ENCODE measurements around the gene CCDC102B.
"Not testable (repeated sequence)": the region's sequence is repeated elsewhere in the genome, so short reads cannot be mapped to it uniquely, and the experiment has no call there.

The CCDC102B gene

DNA sequence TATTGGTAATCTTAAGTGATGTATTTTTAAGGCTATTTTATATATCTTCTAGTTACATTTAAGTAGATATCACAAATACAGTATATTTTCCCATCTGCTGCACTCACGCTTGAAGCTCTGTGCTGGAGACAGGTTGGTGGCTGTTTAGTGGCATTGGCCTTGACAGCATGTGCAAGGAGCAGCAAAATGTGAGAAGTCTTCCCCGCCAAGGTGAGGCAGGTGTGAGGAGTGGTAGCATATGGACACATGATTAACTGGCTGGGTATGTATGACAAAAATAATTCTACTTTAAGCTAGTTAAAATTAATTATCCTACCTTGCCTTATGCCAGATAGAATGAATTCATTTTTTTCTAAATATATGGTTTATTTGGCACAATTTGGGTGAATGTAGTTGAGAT lies 117.2 kb downstream of the CCDC102B start:
- DNase-seq = no peak

DNA sequence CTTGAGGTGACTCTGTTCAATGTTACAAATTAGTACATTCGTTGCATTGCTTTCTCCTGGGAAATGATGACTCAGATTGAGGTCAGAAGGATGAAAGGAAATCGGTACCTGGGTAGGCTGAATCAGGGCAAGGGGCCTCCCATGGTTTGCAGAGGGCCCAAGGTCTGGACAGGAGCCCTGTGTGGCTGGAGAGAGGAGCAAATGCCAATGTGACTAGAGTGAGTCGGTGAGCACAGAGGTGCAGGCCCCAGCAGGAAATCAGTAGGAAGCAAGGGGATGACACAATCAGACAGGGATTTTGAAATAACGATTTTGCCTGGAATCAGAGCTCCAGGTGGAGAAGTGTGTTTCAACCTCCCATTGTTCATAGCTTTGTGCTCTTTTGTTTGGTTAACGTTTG lies 118.9 kb downstream of the CCDC102B start:
- DNase-seq = peak in 1 of 2 experiments; percentile 9

DNA sequence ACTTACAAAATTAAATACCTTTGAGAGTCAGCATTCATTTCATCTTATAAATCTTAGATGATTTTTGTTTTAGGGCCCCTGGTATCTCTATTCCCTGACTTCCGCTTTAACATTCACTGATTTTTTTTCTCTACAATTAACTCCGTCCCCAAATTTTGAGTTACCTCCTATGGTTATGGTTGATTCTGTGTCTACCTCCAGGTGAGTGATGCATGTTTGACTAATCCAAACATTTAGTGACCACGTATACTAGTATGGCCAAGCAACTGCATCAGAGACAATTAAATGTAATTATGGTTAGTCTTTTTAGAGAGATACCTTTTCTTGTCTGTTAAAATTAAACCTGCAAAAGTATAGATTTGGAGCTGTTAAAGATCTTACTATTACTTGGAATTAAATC lies 120.3 kb downstream of the CCDC102B start:
- DNase-seq = no peak

DNA sequence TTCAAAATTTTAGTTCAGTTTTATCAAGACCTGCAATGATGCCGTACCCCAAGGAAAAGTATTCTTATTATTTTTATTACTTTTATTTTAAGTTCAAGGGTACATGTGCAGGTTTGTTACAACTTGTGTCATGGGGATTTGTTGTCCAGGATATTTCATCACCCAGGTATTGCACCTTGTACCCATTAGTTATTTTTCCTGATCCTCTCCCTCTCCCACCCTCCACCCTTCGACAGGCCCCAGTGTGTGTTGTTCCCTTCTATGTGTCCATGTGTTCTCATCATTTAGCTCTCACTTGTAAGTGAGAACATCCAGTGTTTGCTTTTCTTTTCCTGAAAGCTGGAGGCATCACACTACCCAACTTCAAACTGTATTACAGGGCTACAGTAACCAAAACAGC lies 122.0 kb downstream of the CCDC102B start:
- DNase-seq = no peak

DNA sequence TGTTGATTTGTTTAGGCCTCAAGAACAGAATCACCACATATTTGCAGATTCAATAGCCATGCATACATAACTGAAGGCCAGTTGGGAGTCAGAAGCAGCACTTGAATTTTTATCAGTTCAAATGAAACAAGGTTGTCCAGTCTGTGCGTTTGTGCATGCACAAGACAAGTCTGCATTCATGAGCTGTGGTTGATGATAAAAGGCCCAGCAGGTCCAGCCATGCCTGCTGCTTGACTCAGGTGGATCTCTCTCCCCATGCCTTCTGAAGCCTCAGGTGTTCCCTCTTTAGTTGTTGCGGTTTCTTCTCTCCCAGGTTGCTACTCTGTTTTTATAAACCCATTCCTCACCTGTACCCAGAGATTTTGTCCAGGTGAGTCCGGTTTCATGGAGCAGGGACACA lies 124.5 kb downstream of the CCDC102B start:
- DNase-seq = no peak

DNA sequence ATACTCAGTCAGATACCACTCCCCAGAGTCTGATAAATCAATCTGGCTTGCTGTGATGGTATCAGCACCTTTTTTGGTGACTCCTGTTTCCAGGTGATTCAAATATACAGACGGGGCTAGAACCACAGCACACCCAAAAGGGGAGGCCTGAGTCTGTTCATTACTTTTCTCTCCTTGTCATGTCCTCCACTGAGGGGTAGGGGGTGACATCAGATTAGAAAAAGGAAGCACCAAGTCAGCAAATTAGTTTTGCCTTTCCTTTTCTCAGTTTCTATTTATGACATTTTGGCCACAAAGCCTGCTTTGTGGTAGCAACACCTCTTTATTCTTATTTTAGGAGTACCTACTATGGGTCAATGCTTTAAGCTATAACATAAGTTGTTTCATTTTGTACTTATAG lies 127.4 kb downstream of the CCDC102B start:
- no peak for DNase-seq

DNA sequence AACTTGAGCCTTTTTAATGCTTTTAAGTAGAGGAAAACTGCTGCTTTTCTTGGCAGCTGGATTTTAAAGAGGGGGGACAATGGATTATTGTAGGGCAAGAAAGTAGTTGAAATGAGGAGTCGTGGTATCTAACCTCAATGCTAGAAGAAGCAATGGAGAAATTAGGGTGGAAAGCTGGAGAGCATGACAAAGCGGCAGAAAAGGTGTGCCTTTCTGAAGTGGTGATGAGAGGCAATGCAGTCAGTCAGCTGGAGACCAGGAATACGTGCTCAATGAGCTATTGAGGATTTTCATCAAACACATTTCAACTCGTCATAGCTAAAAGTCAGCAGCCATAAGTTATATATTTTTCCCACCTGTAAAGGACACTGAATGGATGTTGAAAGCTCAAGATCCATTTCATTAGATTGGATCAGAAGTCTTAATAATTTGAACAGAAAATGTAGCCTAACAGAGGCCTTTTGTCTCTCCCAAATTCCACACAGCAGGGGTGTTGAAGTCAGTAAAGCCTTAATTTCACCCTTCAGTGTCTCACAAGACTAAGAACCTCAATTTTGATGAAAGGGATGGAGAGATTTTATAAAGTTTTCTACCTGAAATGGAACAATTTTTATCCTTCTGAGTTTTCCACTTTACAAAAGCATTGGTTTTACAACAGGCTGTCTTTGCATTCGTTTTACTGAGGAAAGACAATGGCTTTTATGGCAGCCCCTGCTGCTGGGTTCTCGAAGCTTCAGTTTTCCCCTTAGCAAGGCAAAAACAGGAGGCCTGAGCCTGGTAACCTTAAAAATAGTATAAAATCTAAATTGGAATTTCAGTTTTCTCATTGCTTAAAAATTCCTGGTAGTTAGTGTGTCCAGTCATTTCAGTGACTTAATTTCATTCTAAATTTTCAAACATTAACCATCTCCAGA lies 131.1 kb downstream of the CCDC102B start:
- no peak for DNase-seq

DNA sequence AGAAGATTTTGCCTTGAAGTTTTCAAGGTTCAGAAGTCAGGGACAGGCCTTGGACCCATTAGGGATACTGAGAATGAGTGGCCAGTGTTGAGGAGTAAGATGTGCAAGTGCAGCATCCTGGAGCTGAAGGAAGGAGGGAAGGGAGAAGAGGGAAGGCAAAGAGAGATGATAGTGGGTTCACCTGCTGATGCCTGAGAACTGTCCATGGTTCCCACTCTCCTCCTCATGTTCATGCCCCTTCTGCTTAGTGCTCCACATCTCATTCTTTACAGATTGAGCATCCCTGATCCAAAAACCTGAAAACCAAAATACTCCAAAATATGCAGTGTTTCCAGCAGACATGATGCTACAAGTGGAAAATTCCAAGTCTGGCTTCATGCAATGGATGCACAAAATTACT lies 137.8 kb downstream of the CCDC102B start:
- DNase-seq = no peak

DNA sequence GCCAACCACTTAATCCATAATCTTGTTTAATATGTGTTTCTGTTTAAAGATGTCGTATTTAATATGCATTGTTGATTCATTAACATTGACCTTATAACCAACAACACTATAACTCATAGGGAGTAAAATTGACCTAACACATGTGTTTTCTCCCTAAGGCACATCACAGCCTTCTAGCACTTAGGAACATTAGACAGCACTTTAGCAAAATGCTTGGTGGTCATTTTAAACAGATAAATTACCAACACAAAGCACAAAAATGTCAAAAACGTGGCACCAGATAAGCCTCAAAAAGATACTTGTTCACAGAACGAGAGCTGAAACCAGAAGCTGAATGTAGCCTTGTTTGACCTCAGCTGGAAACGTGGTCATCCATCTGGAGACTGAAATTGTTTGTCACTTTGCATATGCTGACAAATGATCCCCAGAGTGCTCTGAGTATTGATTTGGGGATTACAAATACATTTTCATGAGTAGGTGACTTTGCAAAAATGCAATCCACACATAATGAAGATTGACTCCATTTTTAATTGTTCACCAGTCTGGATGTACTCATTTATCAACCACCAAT lies 139.2 kb downstream of the CCDC102B start:
- no peak for DNase-seq

DNA sequence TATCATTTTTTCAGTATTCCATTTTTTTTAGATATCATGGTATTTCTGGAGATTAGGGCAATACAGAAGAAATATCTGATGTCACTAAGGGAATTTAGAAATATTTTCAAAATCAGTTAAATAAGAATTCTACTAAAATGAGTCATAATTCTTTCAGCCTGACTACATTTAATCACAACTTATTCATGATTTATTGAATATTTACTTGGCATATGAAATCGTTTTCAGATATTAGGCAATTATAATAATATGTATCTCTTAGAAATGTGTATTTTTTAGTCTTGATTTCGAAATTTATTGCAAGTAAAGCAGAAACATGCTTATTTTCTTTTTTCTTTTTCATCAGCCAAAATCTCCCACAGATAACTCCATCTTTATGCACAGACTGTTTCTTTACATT lies 142.2 kb downstream of the CCDC102B start:
- no peak for DNase-seq

DNA sequence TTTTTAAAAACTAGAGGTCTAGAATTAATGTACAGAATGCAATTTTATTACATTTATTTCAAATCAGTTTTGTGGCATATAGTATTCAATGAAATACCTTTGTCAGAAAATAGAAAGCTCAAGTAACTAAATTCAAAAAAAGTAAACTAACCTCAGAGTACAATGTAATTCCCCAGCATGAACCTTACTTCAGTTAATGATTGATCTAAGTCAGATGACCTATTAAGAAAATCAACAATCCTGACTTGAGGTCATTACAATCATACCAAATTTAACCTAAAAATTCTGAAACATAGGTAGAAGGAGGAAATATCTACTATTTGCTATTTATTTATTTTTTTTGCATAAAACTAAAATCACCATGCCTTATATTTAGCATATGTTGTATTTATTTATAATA lies 142.9 kb downstream of the CCDC102B start:
- DNase-seq = no peak

DNA sequence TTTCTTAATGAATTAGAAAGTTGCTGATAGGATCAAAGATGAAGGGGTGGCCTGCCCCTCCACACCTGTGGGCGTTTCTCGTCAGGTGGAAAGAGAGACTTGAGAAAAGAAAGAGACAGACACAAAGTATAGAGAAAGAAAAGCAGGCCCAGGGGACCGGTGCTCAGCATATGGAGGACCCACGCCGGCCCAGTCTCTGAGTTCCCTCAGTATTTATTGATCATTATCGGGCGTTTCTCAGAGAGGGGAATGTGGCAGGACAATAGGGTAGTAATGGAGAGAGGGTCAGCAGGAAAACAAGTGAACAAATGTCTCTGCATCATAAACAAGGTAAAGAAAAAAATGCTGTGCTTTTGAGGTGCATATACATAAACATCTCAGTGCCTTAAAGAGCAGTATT lies 144.3 kb downstream of the CCDC102B start:
- DNase-seq = no peak

DNA sequence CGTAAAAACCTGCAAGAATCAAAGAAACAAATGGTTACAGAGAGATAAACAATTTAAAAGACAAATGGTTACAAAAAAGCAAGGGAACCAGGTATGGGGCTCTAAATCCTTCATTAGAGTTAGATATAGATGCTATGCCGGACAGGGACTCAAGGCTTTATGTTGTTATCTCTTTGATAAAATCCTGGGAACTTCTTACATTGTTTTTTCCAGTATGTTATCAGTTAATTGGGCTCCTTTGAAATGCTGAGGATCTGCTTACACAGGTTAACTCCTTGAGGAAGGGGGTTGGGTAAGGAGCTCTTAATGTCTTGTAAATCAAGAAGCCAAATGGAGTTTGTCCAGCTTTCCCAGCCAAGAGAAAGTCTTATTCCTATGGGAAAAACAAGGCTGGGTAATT lies 146.0 kb downstream of the CCDC102B start:
- DNase-seq = not testable (repeated sequence)

DNA sequence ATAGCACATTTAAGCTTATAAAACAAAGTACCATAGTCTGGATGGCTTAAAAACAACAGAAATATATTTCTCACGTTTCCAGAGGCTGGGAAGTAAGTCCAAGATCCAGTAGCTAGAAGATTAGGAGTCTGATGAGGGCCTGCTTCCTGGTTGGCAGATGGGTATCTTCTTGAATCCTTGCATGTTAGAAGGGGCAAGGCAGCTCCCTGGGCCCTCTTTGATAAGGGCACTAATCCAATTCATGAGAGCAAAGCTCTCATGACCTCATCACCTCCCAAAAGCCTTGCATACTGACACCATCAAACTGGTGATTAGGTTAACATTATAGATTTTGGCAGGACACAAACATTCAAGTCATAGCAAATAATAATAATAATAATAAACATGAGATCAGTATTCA lies 146.4 kb downstream of the CCDC102B start:
- DNase-seq = no peak

DNA sequence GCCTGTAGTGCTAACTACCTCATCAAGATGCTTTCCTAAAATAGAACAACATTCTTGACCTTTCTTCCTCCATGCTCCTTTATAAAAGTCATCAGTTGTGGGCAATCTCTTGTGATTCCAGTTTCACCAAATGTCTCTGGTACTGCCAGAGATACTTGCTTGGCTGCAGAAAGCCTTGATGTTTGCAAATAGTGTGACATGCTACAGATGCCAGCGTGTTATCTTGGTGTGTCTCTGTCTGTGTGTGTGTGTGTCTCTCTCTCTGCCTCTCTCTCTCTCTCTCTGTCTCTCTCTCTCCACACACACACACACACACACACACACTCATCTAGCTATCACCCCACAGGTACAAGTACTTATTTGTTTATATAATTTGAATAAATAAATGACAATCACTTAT lies 146.9 kb downstream of the CCDC102B start:
- DNase-seq = no peak

DNA sequence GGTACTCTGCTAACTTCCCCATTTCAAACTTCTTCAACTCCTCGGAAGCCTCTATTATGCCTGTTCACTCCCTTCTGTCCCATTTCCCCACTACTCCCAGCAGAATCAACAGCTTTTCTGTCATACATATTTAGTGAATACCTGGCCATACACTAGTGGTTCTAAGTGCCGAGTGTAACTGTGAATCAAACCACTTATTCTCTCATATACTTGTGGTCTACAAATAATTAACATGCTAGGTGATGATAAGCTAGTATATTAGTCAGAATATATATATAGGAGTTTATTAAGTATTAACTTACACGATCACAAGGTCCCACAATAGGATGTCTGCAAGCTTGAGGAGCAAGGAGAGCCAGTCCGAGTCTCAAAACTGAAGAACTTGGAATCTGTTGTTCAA lies 150.7 kb downstream of the CCDC102B start:
- DNase-seq = no peak

DNA sequence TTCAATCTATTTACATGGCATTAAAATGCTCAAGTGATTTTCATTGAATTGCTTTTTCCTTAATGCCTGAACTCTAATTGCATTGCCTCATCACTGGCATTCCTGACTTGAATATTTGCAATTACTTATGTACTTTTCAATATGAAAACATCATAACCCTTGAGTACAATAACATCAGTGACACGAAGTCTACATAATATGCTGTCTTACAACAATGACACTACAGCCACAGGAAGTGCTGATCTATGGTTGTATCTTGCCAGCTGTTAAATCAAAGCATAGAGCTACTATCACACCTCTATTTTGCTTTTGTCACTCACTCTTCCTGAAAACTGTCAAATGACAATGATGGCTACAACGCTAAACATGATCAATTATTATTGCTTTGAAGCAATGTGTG lies 156.9 kb downstream of the CCDC102B start:
- DNase-seq = no peak

DNA sequence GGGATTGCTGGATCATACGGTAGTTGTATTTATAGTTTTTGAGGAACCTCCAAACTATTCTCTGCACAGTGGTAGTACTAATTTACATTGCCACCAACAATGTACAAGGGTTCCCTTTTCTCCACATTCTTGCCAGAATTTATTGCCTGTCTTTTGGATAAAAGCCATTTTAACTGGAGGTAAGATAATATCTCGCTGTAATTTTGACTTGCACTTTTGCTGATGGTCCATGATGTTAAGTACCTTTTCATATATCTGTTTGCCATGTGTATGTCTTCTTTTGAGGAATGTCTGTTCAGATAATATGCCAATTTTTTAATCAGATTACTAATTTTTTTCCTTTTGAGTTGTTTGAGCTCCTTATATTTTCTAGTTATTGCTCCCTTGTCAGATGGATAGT lies 158.8 kb downstream of the CCDC102B start:
- no peak for DNase-seq

DNA sequence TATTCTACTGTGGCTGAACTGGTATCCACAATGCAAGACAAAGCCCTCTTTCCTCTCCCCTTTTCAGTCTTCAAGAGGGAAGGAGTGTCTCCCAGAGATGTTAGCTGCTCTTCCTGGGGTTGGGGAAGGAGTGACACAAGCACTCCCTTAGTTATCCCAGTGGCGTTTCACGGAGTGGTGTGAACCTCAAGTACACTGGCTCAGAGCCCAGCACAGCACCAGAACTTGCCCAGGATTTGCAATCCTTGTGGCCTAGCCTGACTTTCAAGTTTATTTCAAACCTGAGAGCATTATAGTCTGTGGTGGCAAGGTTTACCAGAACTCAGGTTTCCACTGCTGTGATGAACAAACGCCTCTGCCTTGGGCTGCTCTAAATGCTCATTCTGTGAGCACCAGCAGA lies 162.5 kb downstream of the CCDC102B start:
- no peak for DNase-seq

DNA sequence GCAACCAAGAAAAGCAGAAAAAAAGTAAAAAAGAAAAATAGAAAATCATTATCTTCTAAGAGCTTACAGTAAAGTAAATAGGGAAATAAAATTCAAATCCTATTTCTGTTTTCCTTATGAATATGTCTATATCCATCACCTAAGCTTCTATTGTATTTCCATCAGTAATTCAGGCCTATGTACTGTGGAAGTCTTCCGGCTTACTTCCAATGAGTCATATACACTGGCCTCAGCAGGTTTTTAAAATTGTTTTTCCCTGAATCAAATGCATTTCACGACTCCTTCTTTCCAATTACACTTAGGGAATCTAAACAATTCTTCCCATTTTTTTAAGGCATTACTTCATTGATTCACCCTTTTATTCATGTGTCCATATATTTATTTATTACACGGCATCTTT lies 164.7 kb downstream of the CCDC102B start:
- no peak for DNase-seq

DNA sequence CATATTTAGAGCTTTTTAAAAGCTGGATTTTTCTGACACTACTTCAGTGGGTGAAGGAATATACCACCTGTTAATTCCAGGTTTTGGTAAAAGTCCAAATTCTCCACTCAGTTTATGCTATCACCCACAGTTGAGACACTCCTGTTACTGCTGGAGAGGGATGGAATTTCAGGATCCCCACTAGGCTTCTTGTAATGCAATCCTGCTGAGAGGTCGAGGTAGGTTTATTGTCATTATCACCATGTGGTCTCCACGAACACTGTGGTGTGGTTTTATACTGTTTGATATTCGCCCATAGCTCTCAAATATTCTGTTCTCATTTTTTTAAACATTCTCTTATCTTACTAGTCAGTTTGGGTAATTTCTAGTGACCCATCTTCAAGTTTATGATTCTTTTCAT lies 167.9 kb downstream of the CCDC102B start:
- DNase-seq = no peak

DNA sequence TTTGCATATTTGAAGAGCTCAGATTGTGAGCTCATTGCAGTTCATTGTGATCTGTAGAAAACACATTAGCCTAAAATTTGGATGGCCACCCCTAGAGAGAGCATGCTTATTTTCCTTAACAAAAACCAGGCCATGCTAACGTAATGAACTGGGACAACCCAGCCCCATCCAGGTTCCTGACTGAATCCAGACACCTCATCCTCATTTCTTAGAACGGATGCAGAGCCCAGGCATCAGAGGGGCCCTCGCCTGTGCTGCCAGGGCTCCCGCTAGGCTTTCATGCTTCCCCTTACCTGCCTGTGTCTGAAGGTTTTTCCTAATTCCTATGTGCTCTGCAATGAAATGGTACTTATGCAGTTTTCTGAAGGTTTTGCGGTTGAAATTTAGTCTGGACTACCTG lies 171.1 kb downstream of the CCDC102B start:
- DNase-seq = no peak

DNA sequence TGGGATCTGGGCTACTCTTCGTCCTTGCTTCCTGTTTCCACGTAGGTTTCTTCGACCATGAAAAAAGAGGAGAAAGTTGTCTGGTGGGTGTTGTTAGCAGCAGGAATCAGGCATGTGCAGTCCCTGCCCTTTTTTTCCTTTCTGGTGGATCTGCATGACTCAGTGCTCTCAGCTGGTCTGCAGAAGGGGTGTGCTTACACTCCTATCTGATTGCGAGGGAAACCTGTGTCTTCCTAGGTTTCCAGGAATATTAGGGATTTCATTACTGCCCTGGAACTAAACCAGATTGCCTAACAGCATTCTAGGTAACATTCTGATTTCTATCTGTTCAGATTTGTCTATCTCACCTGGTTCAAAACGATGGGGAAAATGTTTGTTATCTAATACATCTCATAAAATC lies 174.3 kb downstream of the CCDC102B start:
- no peak for DNase-seq

DNA sequence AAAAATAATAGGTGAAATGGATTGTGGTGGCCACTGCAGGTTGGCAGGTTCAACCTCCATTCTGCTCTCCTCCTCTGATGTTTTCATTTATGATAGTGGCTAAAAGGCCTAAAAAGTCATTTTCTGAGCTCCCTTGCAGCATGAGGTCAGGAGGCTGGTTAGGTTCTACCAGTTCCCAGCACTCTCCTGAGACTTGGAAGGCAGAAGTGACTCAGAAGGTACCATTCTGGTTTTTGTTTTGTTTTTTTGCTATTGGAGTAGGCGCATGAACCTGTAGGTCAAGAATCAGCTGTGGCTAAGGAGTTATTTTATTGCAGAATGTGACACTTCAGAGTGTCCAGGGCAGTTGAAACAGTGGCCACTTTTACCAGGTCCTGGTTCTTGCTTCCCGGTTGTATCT lies 181.9 kb downstream of the CCDC102B start:
- no peak for DNase-seq

DNA sequence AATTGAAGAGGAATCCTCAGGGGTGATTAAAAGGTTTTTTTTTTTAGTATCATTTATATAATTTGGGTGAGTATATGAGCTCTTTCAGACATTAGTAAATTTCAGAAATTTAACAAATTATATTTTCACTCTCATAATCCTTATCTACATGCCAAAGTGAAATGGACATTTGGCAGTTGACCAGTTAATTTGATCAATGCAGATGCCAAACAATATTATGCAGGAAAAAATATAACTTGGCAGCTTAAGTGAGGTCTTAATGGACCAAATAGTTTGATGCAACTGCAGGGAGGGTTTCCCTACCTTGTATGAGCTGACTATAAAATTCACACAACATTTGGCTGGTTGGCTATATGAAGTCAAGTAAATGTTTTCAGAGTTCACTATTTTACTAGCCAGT lies 185.2 kb downstream of the CCDC102B start:
- no peak for DNase-seq

Data from AML-193 (cell line).